Lower lobe of right lung (tissue), 2 donors: ENCODE data around the gene RPLP2. TPM values are rescaled to one million over a fixed set of nuclear protein-coding genes. Genes with fewer than 3 reads are reported as not detected.

Experiments used
- ATAC-seq, 2 donors: fragments of 200-7000 bp; cut with Tn5 transposase; one replicate each; pipeline ENCODE4 v1.9.1; 2020 to 2022; ENCODE audit warnings: mild to moderate bottlenecking in 2 of 2, moderate library complexity in 2 of 2
- DNase-seq: peaks from one replicate; pipeline ENCODE4 v3.0.0-alpha.2; 2020
- H3K27ac ChIP-seq: fragments of 200-600 bp; one replicate; pipeline ENCODE4 v1.8.0; 2022
- H3K27me3 ChIP-seq: fragments of 200-600 bp; one replicate; pipeline ENCODE4 v1.8.0; 2022; ENCODE audit warnings: low read depth
- H3K36me3 ChIP-seq: fragments of 200-600 bp; one replicate; pipeline ENCODE4 v1.8.0; 2022; ENCODE audit warnings: mild to moderate bottlenecking
- H3K4me1 ChIP-seq: fragments of 200-600 bp; one replicate; pipeline ENCODE4 v1.8.0; 2022
- H3K4me3 ChIP-seq: fragments of 200-600 bp; one replicate; pipeline ENCODE4 v1.8.0; 2022; ENCODE audit warnings: mild to moderate bottlenecking
- H3K9me3 ChIP-seq: fragments of 200-600 bp; one replicate; pipeline ENCODE4 v1.8.0; 2022
- CTCF ChIP-seq: fragments of 200-600 bp; IDR thresholded peaks from one replicate; pipeline ENCODE4 v1.8.0; 2022; ENCODE audit warnings: antibody characterized with exemption, mild to moderate bottlenecking
- intact Hi-C: fragments of 100-400 bp; cut with DNase I; formaldehyde crosslinking; loops from one replicate; pipeline ENCODE4 v1.11.0; 2022
- total RNA-seq: library from RNA; stranded (reverse); fragmentation: NEBNext Ultra II Directional; extraction: Animal tissue kit (Norgen Biotek cat#: 25700); gene quantifications from one replicate; pipeline ENCODE4 v1.2.1, GENCODE V29; 2021
- donor health status: DM: no; HTN: yes; CAD: no; lungs with severe emphysema.

The RPLP2 gene
- total RNA-seq, 1 donor from 2014 or later, result 1,518 TPM

- no peaks in the 10 kb centered on the region for H3K27me3 ChIP-seq
- ATAC-seq (peak in 1 of 2 donors; percentile 1), DNase-seq (no peak)
- H3K27ac ChIP-seq, result no peak overlapping the region
- no peak for TF ChIP-seq CTCF
- H3K4me3 ChIP-seq, result no peak overlapping the region
- H3K4me1 ChIP-seq, result peaks cover 6% of the 10 kb centered on the region
- no peaks in the 10 kb centered on the region for H3K9me3 ChIP-seq
- H3K36me3 ChIP-seq, result peaks cover 83% of the 10 kb centered on the region
- intact Hi-C loops, result no loop called here
Measured at GRCh38 chr11:763549-764321, 46.0 kb upstream of the RPLP2 start.

- no peak for TF ChIP-seq CTCF
- peaks cover 6% of the 10 kb centered on the region for H3K4me1 ChIP-seq
- H3K27ac ChIP-seq, result no peak overlapping the region
- no peak for ATAC-seq
- H3K9me3 ChIP-seq, result no peaks in the 10 kb centered on the region
- no peak for DNase-seq
- intact Hi-C loops, result no loop called here
- no peak overlapping the region for H3K4me3 ChIP-seq
- peaks cover 75% of the 10 kb centered on the region for H3K36me3 ChIP-seq
- H3K27me3 ChIP-seq, result no peaks in the 10 kb centered on the region
Measured at GRCh38 chr11:764322-765024, 45.3 kb upstream of the RPLP2 start.

- no peak overlapping the region for H3K27ac ChIP-seq
- intact Hi-C loops, result no loop called here
- H3K4me1 ChIP-seq, result peaks cover 6% of the 10 kb centered on the region
- H3K36me3 ChIP-seq, result peaks cover 72% of the 10 kb centered on the region
- peak; percentile 77 for DNase-seq
- H3K27me3 ChIP-seq, result no peaks in the 10 kb centered on the region
- ATAC-seq, result peak; percentile 43 to 62
- H3K4me3 ChIP-seq, result no peak overlapping the region
- TF ChIP-seq CTCF, result peak; percentile 60
- no peaks in the 10 kb centered on the region for H3K9me3 ChIP-seq
Measured at GRCh38 chr11:765025-765801, 44.6 kb upstream of the RPLP2 start.

- intact Hi-C loops, result no loop called here
- peaks cover 72% of the 10 kb centered on the region for H3K36me3 ChIP-seq
- no peaks in the 10 kb centered on the region for H3K27me3 ChIP-seq
- peaks cover 6% of the 10 kb centered on the region for H3K4me1 ChIP-seq
- H3K27ac ChIP-seq, result no peak overlapping the region
- no peak overlapping the region for H3K4me3 ChIP-seq
- TF ChIP-seq CTCF, result no peak
- no peak for ATAC-seq
- no peak for DNase-seq
- H3K9me3 ChIP-seq, result no peaks in the 10 kb centered on the region
Measured at GRCh38 chr11:765802-766091, 44.0 kb upstream of the RPLP2 start.

GRCh38 chr11:766106-766935 is 43.4 kb upstream of the RPLP2 start:
- Histone ChIP-seq H3K4me1 (peaks cover 6% of the 10 kb centered on the region), H3K9me3 (no peaks in the 10 kb centered on the region), H3K27me3 (no peaks in the 10 kb centered on the region), H3K4me3 (no peak overlapping the region), H3K27ac (no peak overlapping the region), H3K36me3 (peaks cover 72% of the 10 kb centered on the region)
- intact Hi-C loops, result no loop called here
- ATAC-seq (no peak), DNase-seq (no peak)
- TF ChIP-seq CTCF, result no peak
